ENCODE measurements around the gene ZNF558.

- TF ChIP-seq MAFK (IDR thresholded peaks at IDR 0.05; ENCODE audit: low read depth, low read length) (no peak), CTBP2 (IDR thresholded peaks at IDR 0.05; ENCODE audit: borderline replicate concordance, insufficient read depth, insufficient read length, low read length) (no peak), RBBP5 (IDR thresholded peaks at IDR 0.05; ENCODE audit: borderline replicate concordance, low read depth, low read length) (no peak), EZH2 (IDR thresholded peaks at IDR 0.05; ENCODE audit: low read depth, low read length, severe bottlenecking) (no peak)
- TF ChIP-seq, protein P1, sequence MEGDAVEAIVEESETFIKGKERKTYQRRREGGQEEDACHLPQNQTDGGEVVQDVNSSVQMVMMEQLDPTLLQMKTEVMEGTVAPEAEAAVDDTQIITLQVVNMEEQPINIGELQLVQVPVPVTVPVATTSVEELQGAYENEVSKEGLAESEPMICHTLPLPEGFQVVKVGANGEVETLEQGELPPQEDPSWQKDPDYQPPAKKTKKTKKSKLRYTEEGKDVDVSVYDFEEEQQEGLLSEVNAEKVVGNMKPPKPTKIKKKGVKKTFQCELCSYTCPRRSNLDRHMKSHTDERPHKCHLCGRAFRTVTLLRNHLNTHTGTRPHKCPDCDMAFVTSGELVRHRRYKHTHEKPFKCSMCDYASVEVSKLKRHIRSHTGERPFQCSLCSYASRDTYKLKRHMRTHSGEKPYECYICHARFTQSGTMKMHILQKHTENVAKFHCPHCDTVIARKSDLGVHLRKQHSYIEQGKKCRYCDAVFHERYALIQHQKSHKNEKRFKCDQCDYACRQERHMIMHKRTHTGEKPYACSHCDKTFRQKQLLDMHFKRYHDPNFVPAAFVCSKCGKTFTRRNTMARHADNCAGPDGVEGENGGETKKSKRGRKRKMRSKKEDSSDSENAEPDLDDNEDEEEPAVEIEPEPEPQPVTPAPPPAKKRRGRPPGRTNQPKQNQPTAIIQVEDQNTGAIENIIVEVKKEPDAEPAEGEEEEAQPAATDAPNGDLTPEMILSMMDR (IDR thresholded peaks at IDR 0.05; ENCODE audit: control extremely low read depth in 1 of 3, insufficient read depth in 1 of 3, low read depth in 1 of 3, low read length in 3 of 3): peak in 1 of 3 experiments; percentile 3; a peak in 1 of 4 replicates
- TF ChIP-seq, protein P2, sequence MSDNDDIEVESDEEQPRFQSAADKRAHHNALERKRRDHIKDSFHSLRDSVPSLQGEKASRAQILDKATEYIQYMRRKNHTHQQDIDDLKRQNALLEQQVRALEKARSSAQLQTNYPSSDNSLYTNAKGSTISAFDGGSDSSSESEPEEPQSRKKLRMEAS (IDR thresholded peaks at IDR 0.05): no peak
Observed at GRCh38 chr19:8826371-8826770, 5.7 kb downstream of the ZNF558 start.
